ENCODE results near the gene TKFC.

- TF ChIP-seq CTCF (IDR thresholded peaks at IDR 0.05), result no peak
- TF ChIP-seq POLR2A (IDR thresholded peaks at IDR 0.05), result no peak
These were observed 30.5 kb upstream of the TKFC start for GRCh38 chr11:61302550-61302949.

Data from adrenal gland (tissue), 5 donors.